Osteocyte (in vitro differentiated cells): ENCODE results near the gene VPS8. TPM values are rescaled to one million over a fixed set of nuclear protein-coding genes. Genes with fewer than 3 reads are reported as not detected.
A peak's percentile ranks its signal among the peaks of the same experiment; 100 is the strongest.

Experiments
- DNase-seq: peaks from one replicate; pipeline ENCODE4 v3.0.0; 2021; ENCODE audit warnings: mixed read lengths; ENCODE audit not compliant: unreplicated experiment; ENCODE audit errors: extremely low spot score
- H3K27ac Mint-ChIP-seq: one replicate; pipeline ENCODE4 v1.8.0; 2021; ENCODE audit warnings: mild to moderate bottlenecking, mixed read lengths; ENCODE audit not compliant: unreplicated experiment
- H3K27me3 Mint-ChIP-seq: one replicate; pipeline ENCODE4 v1.8.0; 2021; ENCODE audit warnings: mixed read lengths; ENCODE audit not compliant: unreplicated experiment
- H3K36me3 Mint-ChIP-seq: one replicate; pipeline ENCODE4 v1.8.0; 2021; ENCODE audit warnings: mixed read lengths; ENCODE audit not compliant: unreplicated experiment
- H3K4me1 Mint-ChIP-seq: one replicate; pipeline ENCODE4 v1.8.0; 2021; ENCODE audit warnings: mixed read lengths; ENCODE audit not compliant: unreplicated experiment
- H3K4me3 Mint-ChIP-seq: one replicate; pipeline ENCODE4 v1.8.0; 2021; ENCODE audit warnings: mild to moderate bottlenecking, moderate library complexity, mixed read lengths; ENCODE audit not compliant: unreplicated experiment
- H3K9me3 Mint-ChIP-seq: one replicate; pipeline ENCODE4 v1.8.0; 2021; ENCODE audit warnings: mixed read lengths; ENCODE audit not compliant: unreplicated experiment
- CTCF ChIP-seq: fragments of 200-600 bp; sonication (generic); IDR thresholded peaks from 2 replicates; pipeline ENCODE4 v1.5.0; 2021; ENCODE audit warnings: antibody characterized with exemption, mild to moderate bottlenecking, moderate library complexity
- total RNA-seq: library from RNA; stranded (reverse); gene quantifications from 2 replicates; pipeline ENCODE4 v1.2.1, GENCODE V29; 2021

The VPS8 gene
- total RNA-seq, 1 donor from 2014 or later: 53.5 TPM

DNA sequence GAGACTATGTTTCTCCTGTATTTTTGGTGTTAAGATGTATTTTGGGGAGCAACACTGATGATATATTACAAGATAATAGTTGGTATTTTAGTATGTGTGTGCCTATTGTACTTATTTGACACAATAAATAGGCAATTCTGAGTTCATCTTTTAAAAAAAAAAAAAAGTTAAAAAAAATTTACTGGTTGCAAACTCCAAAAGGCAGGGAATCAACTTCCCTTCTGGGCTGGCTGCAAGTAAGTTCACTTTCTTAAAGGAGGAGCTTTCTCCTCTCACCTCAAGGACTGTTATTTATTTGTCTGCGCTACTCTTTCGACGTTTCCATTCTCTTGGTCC, 335 bp upstream of the VPS8 start:
- H3K27me3 Mint-ChIP-seq: peaks cover 15% of the 10 kb centered on the region
- no peak overlapping the region for H3K27ac Mint-ChIP-seq
- peaks cover 14% of the 10 kb centered on the region for H3K4me1 Mint-ChIP-seq
- no peaks in the 10 kb centered on the region for H3K9me3 Mint-ChIP-seq
- H3K4me3 Mint-ChIP-seq: peak overlapping the region; percentile 90
- peaks cover 8% of the 10 kb centered on the region for H3K36me3 Mint-ChIP-seq
- no peak for DNase-seq
- TF ChIP-seq CTCF: no peak

DNA sequence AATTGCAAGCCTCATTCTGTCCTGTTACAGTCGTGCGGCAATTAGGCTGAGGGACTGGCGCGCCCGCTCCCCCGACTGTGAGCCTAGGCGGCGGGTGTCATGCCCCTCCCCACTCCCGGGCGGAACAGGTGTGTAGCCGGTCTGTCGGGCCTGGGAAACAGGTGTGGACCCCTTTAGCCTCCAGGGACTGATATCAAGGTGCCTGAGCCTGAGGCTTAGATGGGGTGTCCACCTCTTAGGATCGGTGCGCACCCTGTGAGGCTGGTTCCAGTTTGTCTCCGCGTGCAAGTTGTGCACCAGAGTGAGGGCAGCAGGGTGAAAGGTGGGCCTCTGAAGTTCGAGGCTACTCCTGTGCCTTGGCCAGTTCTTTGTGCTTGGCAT, 686 bp downstream of the VPS8 start:
- Mint-ChIP-seq H3K4me1 (peaks cover 14% of the 10 kb centered on the region), H3K9me3 (no peaks in the 10 kb centered on the region), H3K4me3 (peak overlapping the region; percentile 90), H3K27ac (peak overlapping the region; percentile 84), H3K27me3 (peaks cover 9% of the 10 kb centered on the region), H3K36me3 (peaks cover 8% of the 10 kb centered on the region)
- no peak for TF ChIP-seq CTCF
- no peak for DNase-seq

DNA sequence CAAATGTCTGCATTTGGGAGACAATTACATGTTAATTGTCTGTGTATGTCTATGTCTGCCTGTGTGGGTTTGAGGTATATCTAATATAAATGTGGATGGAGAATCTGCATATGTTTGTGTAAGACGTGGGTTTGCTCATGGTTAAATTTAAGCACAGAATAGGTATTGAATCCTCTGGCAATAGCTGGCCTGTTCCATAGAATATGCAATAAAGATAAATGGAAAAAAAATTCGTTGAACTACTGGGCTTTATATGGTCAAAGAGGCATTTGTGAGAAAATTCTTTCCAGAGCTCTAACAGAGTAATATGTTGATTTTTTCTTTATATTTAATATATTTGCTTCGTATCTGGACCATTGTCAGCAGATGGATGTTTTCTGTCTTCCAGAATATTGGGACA, 1.4 kb downstream of the VPS8 start:
- Mint-ChIP-seq H3K27me3 (peaks cover 3% of the 10 kb centered on the region), H3K4me3 (peak overlapping the region; percentile 90), H3K9me3 (no peaks in the 10 kb centered on the region), H3K27ac (no peak overlapping the region), H3K36me3 (peaks cover 8% of the 10 kb centered on the region), H3K4me1 (peaks cover 14% of the 10 kb centered on the region)
- no peak for TF ChIP-seq CTCF
- no peak for DNase-seq

DNA sequence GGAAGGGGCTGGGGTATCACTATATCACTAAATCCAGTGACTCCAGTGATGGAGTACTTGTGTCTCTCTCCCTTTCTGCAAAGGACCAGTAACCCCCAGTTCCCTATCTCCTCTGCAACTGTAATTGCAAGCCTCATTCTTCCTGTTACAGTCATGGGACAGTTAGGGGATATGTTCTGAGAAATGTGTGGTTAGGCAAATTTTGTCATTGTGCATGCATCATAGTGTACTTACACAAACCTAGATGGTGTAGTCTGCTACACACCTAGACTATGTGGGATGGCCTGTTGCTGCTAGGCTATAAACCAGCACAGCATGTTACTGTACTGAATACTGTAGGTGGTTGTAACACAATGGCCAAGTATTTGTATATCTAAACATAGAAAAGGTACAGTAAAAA, 2.2 kb downstream of the VPS8 start:
- H3K9me3 Mint-ChIP-seq: no peaks in the 10 kb centered on the region
- no peaks in the 10 kb centered on the region for H3K27me3 Mint-ChIP-seq
- H3K4me3 Mint-ChIP-seq: no peak overlapping the region
- no peak overlapping the region for H3K27ac Mint-ChIP-seq
- no peak for TF ChIP-seq CTCF
- H3K4me1 Mint-ChIP-seq: peaks cover 14% of the 10 kb centered on the region
- DNase-seq: no peak
- peaks cover 8% of the 10 kb centered on the region for H3K36me3 Mint-ChIP-seq

DNA sequence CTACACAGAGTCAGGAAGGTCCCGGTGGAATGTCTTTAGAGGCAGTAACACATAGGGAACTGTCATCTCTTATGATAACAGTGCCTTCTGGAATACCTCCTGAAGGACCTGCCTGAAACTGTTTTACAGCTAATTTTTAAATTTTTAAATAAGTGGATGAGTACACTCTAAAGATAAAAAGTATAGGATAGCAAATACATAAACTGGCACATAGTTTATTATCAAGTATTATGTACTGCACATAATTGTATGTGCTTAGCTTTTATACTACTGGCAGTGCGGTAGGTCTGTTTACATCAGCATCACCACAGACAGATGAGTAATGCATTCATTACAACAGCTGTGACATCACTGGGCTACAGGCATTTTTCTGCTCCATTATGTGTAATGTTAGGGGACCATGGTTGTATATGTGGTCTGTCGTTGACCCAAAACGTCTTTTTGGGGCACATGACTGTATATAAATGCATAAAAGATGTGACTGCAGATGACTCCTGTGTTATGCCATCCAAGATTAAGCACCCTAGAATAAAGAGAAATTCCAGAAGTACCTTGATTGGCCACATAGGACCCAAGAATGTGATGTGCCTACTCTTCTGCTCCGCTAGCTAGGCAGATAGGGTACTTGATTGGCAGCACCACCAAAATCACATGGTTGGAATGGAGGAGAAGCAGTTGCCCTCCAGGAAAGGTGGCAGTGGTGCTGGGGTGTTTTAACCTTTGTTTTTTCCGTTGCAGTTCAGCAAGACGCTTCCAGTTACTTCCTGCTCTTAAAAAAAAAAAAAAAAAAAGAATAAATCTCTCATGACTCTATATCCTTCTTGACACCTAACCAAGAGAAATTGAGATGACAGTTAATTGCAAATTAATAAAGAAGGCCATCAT, 3.3 kb downstream of the VPS8 start:
- TF ChIP-seq CTCF: no peak
- H3K27me3 Mint-ChIP-seq: no peaks in the 10 kb centered on the region
- no peak for DNase-seq
- H3K9me3 Mint-ChIP-seq: no peaks in the 10 kb centered on the region
- H3K4me3 Mint-ChIP-seq: no peak overlapping the region
- H3K36me3 Mint-ChIP-seq: peaks cover 15% of the 10 kb centered on the region
- peaks cover 14% of the 10 kb centered on the region for H3K4me1 Mint-ChIP-seq
- no peak overlapping the region for H3K27ac Mint-ChIP-seq
